Measurements from ENCODE around the gene CEP128. TPM values are rescaled to one million over a fixed set of nuclear protein-coding genes. Genes with fewer than 3 reads are reported as not detected.

Gene CEP128
- total and polyA plus RNA-seq, 2 experiments from 2014 or later: 7.3 to 14.3 TPM

- Histone ChIP-seq H3K4me3 (no peak overlapping the region), H3K27me3 (no peaks in the 10 kb centered on the region), H3K27ac (no peak overlapping the region), H3K9me3 (ENCODE audit: low read depth) (no peaks in the 10 kb centered on the region), H3K4me1 (ENCODE audit: low read depth) (no peaks in the 10 kb centered on the region), H3K36me3 (no peaks in the 10 kb centered on the region)
- no peak for TF ChIP-seq CTCF (IDR thresholded peaks at IDR 0.05; ENCODE audit: low read depth, low read length)
- no peak for DNase-seq (ENCODE audit: low read depth in 1 of 2, low spot score in 1 of 2)
Measured at GRCh38 chr14:80448267-80448666, 493.3 kb downstream of the CEP128 start.

GRCh38 chr14:80447392-80447791 lies 494.1 kb downstream of the CEP128 start:
- Histone ChIP-seq H3K9me3 (ENCODE audit: low read depth) (no peaks in the 10 kb centered on the region), H3K27ac (no peak overlapping the region), H3K27me3 (no peaks in the 10 kb centered on the region), H3K36me3 (no peaks in the 10 kb centered on the region), H3K4me3 (no peak overlapping the region), H3K4me1 (ENCODE audit: low read depth) (no peaks in the 10 kb centered on the region)
- DNase-seq (ENCODE audit: low read depth in 1 of 2, low spot score in 1 of 2): peak in 1 of 2 donors; percentile 7
- no peak for TF ChIP-seq CTCF (IDR thresholded peaks at IDR 0.05; ENCODE audit: low read depth, low read length)

Other genes with a start within 250 kb of the CEP128 start
- gene TSHR, start 13.9 kb upstream of the CEP128 start, total RNA-seq: 0.32 and 1.2 TPM in 2 replicates
- 0.38 and 3.7 TPM in 2 replicates for gene TSHR, start 13.9 kb upstream of the CEP128 start, polyA plus RNA-seq